ENCODE measurements around the gene MARK1.

- no peak for TF ChIP-seq POLR2A (IDR thresholded peaks at IDR 0.05)
- no peak for TF ChIP-seq CTCF (IDR thresholded peaks at IDR 0.05)
Observed at GRCh38 chr1:220655509-220655908, 127.6 kb downstream of the MARK1 start.

All from esophagus squamous epithelium (tissue), 4 donors.